ENCODE measurements around the gene LRP5.

LRP5 gene

GRCh38 chr11:68354148-68354872 is 41.9 kb downstream of the LRP5 start:
- no peak for TF ChIP-seq CTCF (conservative IDR thresholded peaks at IDR 0.05)
- peak overlapping the region; percentile 53 for H3K27ac ChIP-seq

GRCh38 chr11:68355471-68355870 is 43.1 kb downstream of the LRP5 start:
- no peak for TF ChIP-seq CTCF (conservative IDR thresholded peaks at IDR 0.05)
- no peak overlapping the region; the same call in 1 of the 2 replicates for H3K27ac ChIP-seq

GRCh38 chr11:68357568-68357967 is 45.2 kb downstream of the LRP5 start:
- no peak for TF ChIP-seq CTCF (conservative IDR thresholded peaks at IDR 0.05)
- no peak overlapping the region for H3K27ac ChIP-seq

- no peak for TF ChIP-seq CTCF (conservative IDR thresholded peaks at IDR 0.05)
Measured at GRCh38 chr11:68358416-68358815, 46.0 kb downstream of the LRP5 start.

GRCh38 chr11:68361702-68362101 is 49.3 kb downstream of the LRP5 start:
- no peak overlapping the region for H3K27ac ChIP-seq
- no peak for TF ChIP-seq CTCF (conservative IDR thresholded peaks at IDR 0.05)

More at GRCh38 chr11:68358416-68358815, 46.0 kb downstream of the LRP5 start:
- no peak overlapping the region for H3K27ac ChIP-seq

- TF ChIP-seq CTCF (conservative IDR thresholded peaks at IDR 0.05): no peak
- no peak overlapping the region for H3K27ac ChIP-seq
Measured at GRCh38 chr11:68362801-68363379, 50.5 kb downstream of the LRP5 start.

- no peak overlapping the region for H3K27ac ChIP-seq
- TF ChIP-seq CTCF (conservative IDR thresholded peaks at IDR 0.05): no peak
Measured at GRCh38 chr11:68363776-68364175, 51.4 kb downstream of the LRP5 start.

Data from VCaP (cell line).